ENCODE data around the gene SNCAIP.

The SNCAIP gene

DNA sequence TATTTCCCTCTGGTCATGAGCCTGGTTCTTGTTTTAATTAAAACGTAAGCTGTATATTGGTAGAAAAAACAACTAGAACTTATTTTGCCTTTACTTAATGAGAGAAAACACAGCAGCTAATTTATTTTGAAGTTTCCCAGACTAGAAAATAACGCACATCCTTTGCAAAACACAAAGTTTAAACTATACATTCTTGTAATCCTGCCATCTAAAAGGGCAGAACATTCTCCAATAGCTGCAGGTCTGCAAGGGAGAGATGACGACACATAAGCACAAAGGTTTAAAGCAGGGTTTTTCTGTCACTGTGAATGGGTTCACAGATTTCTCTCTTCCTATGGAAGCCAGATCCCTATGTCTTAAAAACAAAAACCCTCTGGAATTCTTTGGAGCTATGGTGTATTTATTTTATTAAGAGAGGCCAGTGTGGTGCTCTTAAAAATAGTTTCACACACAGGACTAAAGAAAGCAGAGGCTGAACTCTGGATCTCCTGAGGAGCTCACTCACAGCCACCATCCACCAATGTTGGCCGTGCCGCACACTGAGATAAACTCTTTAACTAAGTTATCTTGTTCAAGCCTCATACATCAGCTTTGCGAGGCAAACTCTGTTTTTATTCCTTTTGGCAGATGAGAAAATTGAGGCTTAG is 82.4 kb downstream of the SNCAIP start:
- DNase-seq (ENCODE audit: extremely low spot score): no peak
- TF ChIP-seq, protein P1, sequence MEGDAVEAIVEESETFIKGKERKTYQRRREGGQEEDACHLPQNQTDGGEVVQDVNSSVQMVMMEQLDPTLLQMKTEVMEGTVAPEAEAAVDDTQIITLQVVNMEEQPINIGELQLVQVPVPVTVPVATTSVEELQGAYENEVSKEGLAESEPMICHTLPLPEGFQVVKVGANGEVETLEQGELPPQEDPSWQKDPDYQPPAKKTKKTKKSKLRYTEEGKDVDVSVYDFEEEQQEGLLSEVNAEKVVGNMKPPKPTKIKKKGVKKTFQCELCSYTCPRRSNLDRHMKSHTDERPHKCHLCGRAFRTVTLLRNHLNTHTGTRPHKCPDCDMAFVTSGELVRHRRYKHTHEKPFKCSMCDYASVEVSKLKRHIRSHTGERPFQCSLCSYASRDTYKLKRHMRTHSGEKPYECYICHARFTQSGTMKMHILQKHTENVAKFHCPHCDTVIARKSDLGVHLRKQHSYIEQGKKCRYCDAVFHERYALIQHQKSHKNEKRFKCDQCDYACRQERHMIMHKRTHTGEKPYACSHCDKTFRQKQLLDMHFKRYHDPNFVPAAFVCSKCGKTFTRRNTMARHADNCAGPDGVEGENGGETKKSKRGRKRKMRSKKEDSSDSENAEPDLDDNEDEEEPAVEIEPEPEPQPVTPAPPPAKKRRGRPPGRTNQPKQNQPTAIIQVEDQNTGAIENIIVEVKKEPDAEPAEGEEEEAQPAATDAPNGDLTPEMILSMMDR (IDR thresholded peaks at IDR 0.05; ENCODE audit: control extremely low read depth, extremely low read depth, low read depth, missing control alignments): no peak
- CTCF ChIA-PET: interaction anchor here (0.9 to 1.6 kb wide), 5 partner anchors 9 to 200 kb away, joined by 3 to 4 read pairs (median 4); no protein-coding TSS in a partner anchor

DNA sequence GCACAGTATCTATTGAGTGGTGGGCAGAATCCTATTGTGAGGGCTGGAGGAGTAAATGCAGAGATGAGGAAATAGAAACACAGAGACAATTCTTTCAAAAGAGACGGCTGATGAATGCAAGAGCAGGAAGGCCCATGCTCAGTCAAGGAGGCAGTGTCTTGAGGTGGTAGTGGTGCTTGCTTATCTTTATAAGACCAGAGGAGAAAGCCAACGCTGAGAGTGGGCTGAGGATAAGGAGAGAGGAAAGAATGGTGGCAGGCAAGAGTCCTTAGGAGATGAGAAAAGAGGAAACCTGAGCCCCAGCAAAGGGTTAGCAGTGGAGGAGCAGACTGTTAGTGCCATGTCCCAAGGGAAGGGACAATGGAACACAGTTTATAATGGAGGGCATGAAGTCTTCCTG is 86.0 kb downstream of the SNCAIP start:
- TF ChIP-seq, protein P1 (IDR thresholded peaks at IDR 0.05; ENCODE audit: control extremely low read depth, extremely low read depth, low read depth, missing control alignments): no peak
- POLR2A ChIA-PET: no interaction called here
- CTCF ChIA-PET: no interaction called here
- DNase-seq (ENCODE audit: extremely low spot score): no peak

More for the DNA sequence above, 82.4 kb downstream of the SNCAIP start:
- POLR2A ChIA-PET: no interaction called here

DNA sequence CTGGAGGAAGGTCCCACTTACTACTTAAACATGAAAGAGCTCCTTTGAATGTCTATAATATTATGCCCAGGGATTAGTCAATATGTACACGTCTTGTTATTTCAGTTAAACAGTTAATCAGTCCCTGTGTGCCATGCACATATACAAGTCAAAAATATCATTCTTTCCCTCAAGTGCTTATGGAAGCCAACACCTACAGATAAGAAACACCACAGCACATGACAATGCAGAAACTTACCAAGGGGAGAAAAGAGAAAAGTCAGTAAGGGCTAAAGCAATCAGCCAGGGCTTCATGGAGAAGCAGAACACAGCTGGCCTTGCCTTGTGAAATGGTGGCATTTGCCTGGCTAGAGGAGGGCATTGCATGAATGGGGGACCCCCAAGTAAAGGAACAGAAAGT is 88.3 kb downstream of the SNCAIP start:
- CTCF ChIA-PET: interaction anchor here (1.0 to 2.4 kb wide), 4 partner anchors 12 to 47 kb away, joined by 3 to 9 read pairs (median 3); no protein-coding TSS in a partner anchor

DNA sequence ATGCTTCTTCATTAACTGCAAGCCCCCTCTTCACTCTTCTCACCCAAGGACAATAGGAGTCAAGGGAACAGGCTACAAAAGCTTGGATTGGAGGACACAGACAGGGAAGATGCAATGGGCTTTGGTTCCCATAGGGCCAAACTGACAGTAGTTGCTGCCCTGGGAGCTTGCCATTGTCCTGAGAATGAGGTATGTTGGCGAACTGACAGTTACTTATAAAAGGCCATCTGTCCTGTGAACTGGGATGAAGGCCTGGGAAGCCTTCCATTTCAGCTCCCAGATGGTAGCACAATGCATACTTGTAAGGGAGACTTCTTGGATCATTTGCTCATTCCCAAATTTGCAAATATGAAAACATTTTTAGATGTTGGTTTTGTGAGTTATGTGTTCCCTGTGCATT is 88.9 kb downstream of the SNCAIP start:
- ChIA-PET POLR2A (no interaction called here), CTCF (interaction anchor here (1.0 to 1.8 kb wide), 2 partner anchors 15 to 23 kb away, joined by 3 to 6 read pairs; no protein-coding TSS in a partner anchor)
- no peak for DNase-seq (ENCODE audit: extremely low spot score)

More for the DNA sequence above, 88.3 kb downstream of the SNCAIP start:
- POLR2A ChIA-PET: no interaction called here
- DNase-seq (ENCODE audit: extremely low spot score): no peak
- TF ChIP-seq, protein P1 (IDR thresholded peaks at IDR 0.05; ENCODE audit: control extremely low read depth, extremely low read depth, low read depth, missing control alignments): no peak

DNA sequence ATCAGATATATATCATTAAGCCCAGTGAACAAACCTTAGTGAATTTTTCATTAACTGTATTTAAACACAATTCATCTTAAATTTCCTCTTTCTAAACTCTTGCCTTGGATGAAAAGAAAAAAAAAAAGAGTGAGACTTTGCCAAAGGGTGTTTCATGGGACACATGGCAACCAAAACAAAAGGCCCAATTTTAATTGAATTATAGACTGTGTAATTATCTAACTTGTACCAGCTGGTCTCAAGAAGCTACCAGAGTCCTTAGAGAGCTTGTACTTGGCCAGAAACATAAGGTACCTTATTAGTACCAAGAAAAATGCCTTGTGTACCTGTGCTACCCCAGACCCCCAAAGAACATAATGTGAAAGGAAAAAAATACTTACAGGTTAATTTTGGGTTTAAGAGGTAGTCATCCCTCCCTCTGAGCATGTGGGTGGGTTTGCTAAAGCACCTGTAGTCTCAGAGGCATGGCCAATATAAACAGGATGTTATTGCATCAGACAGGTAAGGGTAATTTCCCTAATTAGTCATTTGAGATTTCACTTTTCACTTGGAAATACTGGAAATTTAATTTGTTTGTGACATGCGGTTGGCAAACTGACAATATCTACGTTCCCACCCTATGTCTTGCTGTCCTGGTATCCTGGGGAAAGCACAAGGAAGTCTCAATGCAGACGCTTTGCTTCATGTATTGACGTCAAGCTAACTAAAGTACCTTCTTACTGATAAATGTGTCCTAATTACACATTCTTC is 90.1 kb downstream of the SNCAIP start:
- CTCF ChIA-PET: interaction anchor here (0.8 to 1.8 kb wide), 5 partner anchors 8 to 74 kb away, joined by 3 to 6 read pairs (median 4); no protein-coding TSS in a partner anchor
- POLR2A ChIA-PET: no interaction called here
- no peak for DNase-seq (ENCODE audit: extremely low spot score)
- TF ChIP-seq, protein P1 (IDR thresholded peaks at IDR 0.05; ENCODE audit: control extremely low read depth, extremely low read depth, low read depth, missing control alignments): no peak

More for the DNA sequence above, 88.9 kb downstream of the SNCAIP start:
- TF ChIP-seq, protein P1 (IDR thresholded peaks at IDR 0.05; ENCODE audit: control extremely low read depth, extremely low read depth, low read depth, missing control alignments): no peak

DNA sequence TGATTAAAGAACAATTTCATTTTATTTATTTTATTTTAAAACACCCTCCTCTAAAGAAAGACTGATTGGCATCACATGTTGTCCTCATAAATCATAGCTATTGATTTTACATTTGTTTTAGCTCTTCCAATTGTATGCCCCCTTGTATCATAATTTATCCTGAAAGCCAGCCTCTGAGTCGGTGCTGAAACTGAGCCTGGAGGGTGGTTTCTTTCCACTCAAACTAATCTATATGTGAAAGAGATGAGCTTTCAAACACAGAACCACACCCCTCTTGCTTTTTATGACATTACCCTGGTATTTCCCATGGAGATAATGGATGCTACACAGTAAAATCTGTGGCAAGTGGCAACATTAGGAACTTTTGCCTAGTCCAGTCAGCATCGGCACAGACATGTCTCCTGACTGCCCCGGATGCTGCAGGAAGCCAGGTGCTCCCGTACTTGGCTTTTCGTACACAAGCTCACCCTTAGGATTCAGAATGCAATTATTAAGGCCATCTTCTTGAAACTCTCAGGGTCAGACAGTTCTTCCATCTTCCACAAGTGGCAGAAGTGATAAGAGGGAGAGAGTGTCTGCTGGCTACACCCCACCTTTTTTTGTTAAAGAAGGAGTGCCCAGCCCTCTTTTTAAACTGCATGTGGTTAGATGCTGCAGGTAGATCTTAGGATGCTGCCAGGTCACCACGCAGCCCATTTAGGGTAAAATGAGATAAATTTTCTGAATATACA is 91.1 kb downstream of the SNCAIP start:
- CTCF ChIA-PET: interaction anchor here (0.8 to 2.8 kb wide), 7 partner anchors 9 to 207 kb away, joined by 3 to 11 read pairs (median 3); no protein-coding TSS in a partner anchor
- POLR2A ChIA-PET: no interaction called here
- DNase-seq (ENCODE audit: extremely low spot score): no peak
- TF ChIP-seq, protein P1 (IDR thresholded peaks at IDR 0.05; ENCODE audit: control extremely low read depth, extremely low read depth, low read depth, missing control alignments): no peak

Measured in GM10248 (cell line).